ENCODE data around the gene CELF6.

DNA sequence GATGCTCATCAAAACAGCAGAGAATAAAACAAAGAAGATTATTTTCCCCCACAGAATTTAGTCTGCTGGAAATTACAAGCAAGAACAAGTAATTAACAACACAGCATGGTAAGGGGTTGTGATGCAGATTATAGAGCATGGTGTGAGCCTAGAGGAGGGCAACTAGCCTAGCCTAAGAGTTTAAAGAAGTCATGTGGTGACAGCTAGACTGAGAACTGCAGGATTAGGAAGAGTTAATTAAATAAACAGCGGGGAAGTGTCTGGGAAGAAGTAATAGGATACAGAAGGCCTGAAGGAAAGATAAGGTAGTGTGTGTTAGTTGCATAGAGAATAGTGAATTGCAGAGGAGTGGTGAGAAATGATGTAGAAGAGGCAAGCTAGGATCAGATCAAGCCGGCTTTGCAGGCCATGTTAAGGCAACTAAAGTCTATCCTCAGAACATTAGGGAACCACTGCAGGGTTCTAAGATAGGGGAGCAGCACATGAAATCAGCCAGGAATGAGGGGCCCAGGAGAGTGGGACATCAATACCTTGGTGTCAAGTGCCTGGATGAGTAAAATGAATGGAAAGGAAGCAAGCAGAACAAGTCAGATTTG is 77.1 kb downstream of the CELF6 start:
- TF ChIP-seq POLR2A (IDR thresholded peaks at IDR 0.05) (no peak), CTCF (IDR thresholded peaks at IDR 0.05 in 4 of 5, conservative IDR thresholded peaks at IDR 0.05 in 1 of 5) (no peak)

Data from gastrocnemius medialis (tissue), 4 donors.